Glomerular visceral epithelial cell (primary cell): ENCODE results near the gene HMX1.

Experiments used
- DNase-seq: peaks from one replicate; pipeline ENCODE4 v3.0.0-alpha.2; 2016; ENCODE audit errors: extremely low spot score

The HMX1 gene

DNA sequence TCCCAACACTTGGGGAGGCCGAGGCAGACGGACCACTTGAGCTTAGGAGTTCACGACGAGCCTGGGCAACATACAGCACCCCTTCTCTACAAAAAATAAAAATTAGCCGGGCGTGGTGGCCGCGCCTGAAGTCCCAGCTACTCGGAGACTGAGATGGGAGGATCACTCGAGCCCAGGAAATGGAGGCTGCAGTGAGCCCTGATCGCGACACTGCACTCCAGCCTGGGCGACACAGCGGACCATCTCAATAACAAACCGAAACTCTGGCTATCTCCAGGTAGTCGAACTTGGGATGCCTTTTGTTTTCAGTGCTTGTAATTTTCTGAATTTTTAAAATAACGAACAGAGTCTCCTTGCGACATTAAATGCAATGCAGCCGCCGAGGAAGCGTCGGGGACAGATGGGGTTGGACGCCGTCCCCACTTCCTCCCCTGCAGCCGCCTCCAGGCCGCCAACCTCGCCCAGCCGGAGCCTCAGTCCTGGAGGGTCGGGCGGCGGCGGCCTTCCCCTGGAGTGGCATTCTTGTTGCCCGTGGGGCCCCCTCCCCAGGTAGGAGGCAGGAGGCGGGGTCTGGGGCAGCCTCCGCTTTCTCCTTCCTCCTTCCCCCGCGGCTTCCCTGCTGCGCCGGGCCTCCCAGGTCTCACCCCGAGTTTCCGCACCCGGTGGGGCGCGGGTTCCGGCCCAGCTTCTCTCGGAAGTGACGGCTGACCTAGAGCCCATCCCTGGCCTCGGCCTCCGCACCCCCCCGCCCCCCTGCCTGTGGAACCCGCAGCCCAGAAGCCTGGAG lies 14.6 kb downstream of the HMX1 start:
- DNase-seq, result no peak

DNA sequence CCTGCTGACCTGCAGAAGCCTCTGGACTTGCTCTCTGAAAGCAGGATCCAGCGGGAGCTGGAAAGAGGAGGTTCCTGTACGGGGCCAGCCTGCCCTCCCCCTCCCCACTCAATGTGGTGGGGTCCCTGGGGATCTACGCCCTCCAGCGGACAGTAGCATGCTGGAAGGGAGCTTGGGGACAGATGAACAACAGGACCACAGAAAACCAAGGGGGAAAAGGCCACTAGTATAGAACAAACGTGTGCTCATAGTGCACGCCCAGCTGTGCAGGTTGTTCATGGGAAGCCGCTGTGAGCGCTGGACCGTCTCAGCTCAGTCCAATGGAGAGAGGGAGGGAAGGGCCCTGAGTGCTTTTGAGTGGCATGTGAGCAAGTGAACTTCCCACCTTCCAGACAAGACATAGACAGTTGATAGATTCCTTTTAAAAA lies 15.8 kb downstream of the HMX1 start:
- DNase-seq, result no peak

DNA sequence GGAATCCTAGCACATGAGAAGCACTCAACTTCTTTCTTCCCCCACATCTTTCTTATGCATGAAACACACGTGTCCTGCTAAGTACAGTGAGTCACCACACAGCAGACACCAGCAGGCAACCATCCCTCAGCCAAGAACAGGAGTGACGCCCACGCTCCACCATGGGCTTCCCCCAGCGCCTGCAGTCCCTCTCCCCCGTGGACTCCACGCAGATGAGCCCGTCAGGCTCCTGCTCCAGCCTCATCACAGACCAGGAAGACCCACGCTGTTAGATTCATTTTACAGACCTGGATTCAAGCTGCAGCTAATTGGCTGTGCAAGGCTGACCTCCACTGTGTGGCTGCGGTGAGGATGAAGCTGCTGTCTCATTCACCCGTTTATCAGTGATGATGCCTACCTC lies 16.7 kb downstream of the HMX1 start:
- no peak for DNase-seq

DNA sequence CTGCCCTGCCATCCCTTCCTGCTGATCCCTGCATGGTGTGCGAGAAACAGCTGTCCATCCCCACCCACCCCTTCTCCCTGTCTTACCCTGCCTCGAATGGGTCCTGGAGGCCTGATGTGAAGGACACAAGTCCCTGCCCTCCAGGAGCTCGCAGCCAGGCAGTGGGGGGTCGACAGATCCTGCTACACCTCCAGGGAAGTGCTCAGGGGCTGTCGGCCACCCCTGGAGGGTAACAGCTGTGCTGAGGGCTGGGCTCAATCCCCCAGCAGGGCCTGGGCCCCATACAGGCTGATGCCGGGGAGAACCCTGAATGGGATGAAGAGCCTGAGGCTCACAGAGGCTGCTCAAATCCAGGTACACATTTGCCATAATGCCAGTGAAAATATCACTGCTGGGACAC lies 17.6 kb downstream of the HMX1 start:
- DNase-seq, result no peak

DNA sequence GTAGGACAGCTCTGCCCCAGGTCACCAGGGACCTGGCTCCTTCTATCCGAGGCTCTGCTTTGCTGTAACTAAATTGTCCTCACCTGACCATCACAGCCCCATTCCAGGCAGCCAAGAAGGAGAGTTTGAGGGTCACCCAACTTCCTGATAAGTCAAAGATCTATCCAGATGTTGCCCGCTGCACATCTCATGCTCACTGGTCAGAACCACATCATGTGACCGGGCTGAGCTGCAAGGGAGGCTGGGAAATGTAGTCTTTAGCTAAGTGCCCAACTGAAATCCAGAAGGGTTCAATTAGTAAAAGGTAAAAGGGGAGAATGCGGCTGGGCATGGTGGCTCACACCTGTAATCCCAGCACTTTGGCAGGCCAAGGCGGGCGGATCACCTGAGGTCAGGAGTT lies 18.4 kb downstream of the HMX1 start:
- DNase-seq, result no peak

DNA sequence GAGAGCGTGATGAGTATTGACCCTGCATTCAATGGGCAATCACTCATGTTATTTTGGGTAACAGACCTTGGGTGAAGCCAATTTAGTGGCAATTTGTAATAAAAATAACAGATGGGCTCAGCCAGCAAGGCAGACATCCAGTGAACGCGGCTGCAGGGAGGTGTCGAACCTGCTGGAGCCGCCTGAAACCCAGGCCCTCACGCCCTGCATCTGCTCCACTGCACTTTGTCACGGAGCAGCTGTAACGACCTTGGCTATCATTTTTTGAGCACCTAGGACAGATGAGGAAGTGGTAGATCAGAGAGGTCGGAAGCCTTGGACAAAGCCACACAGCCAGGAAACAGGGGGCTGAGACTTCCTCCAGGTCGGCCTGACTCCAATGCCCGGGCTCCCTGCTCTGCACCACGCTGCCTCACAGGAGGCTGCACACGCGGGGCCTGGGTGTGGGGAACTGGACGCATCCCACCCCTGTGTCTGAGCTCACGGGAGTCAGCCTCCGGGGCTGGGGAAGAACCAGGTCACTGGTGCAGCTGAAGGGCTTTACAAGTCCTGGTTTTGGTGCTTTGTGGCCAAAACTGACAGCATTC lies 19.4 kb downstream of the HMX1 start:
- DNase-seq, result no peak

DNA sequence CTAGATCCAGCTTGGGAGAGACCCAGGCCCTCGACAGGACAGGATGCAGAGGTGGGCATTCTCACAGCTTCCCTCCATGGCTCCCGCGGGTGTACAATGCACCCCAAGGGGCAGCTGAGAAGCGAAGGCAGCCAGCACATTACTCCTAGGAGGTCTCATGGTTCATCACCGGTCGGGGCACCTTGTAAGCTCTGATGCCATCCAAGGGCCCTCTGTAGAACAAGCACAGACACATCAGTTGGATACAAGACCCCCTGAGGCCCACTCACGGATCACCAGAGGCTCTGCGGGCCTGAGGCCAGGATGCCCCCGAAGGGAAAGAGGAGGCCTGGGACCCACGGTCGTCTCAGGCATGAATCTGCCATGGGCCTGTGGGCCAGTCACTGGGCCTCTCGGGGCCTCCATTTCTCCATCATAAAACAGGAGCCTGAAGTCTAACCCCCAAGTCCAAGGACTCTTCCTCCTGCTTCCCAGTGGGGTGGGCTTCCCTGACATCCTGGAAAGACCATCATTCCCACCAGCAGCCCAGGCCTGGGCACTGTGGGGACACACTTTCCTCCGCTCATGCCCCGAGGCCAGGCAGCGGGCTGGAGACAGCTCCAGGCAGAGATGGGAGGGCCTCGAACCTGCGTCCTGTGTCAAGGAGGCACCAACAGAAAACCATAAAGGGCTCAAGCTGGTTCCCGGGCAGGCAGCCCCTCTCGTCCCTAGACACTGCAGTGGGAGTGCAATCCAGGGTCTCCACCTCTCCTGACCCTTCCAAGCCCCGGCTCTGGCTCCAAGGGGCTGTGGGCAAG lies 20.1 kb downstream of the HMX1 start:
- no peak for DNase-seq

DNA sequence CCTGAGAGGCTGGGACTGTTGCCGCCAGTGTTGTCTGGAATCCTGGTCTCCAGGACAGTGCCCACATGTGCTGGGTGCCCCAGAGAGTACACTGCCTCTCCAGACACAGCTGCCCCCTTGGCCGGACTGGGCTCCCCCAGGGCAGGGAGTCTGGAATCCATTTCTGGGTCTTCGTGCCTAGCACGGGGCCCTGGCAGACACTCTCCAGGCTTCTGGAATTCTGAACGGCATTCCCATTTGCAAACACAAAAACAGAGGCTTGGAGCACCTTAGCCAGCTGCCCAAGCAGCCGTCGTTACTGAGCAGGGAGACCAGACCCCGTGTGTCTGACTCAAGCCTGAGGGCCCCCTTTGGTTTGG lies 20.8 kb downstream of the HMX1 start:
- DNase-seq, result no peak

DNA sequence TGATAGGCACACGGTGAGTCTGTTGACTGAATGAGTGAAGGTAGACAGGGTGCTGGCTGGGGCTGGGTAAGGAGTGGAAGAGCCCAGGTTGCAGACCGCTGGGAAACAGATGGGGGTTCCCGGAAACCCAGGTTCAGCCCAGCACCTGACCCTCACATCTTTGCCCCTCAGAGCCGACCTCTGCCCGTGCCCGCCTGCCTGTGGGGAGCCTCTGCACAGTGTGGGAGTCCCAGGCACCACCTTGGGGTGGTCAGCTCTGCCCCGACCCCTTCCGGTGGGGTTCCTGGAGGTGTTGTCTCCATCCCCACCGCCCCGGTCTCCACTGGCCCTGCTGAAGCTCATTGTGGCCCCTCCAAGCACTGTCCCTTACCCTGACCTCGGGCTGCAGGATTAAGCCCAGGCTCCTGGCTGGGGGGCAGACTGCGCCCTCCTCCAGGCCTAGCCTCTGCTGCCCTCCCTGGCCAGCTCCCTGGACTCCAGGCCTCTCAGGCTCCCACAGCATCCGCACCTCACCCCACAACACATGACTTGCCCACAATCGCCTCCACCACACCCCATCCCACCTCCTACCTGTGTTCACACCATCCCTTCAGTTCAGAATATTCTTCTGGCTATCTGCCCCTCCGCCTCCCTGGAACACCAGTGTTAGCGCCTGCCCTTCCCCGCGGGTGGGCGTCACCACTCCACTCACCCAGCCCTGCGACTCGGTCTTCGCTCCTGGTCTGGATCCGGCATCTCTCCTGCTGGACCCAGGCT lies 21.4 kb downstream of the HMX1 start:
- no peak for DNase-seq

DNA sequence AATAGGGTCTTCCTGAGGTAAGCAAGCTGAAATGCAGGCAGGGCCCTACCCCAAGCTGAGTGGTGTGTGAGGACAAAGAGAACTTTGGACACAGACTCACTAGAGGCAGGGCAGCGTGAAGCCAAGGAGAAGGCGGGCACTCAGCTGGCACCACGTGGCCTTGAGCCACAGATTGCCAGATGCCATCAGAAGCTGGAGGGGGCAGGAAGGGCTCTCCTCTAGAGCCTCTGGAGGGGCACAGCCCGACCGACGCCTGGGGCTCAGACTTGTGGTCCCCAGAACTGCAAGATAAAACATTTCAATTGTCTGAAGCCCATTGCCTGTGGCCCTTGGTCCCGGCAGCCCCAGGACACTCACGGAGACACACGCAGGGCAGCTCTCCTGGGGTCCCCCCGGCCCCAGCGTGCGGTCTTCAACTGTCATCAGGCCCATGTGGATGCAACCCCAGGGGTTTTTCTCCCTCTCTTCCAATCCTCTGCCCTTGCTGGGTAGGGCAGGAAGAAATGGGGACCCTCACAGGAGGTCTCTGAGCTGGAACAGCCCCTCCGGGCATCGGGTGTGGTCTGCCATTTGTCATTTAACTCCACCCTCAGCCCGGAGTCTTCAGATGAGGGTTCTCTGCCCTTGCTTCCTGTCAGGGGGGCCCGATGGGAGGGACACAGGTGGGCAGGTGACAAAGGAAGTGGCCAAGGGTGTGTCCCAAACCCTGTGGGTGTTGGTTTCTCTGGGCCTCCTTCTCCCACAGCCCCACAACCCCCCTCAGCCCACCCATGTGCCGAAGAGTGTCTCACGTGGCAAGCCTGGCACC lies 22.2 kb downstream of the HMX1 start:
- DNase-seq, result no peak

DNA sequence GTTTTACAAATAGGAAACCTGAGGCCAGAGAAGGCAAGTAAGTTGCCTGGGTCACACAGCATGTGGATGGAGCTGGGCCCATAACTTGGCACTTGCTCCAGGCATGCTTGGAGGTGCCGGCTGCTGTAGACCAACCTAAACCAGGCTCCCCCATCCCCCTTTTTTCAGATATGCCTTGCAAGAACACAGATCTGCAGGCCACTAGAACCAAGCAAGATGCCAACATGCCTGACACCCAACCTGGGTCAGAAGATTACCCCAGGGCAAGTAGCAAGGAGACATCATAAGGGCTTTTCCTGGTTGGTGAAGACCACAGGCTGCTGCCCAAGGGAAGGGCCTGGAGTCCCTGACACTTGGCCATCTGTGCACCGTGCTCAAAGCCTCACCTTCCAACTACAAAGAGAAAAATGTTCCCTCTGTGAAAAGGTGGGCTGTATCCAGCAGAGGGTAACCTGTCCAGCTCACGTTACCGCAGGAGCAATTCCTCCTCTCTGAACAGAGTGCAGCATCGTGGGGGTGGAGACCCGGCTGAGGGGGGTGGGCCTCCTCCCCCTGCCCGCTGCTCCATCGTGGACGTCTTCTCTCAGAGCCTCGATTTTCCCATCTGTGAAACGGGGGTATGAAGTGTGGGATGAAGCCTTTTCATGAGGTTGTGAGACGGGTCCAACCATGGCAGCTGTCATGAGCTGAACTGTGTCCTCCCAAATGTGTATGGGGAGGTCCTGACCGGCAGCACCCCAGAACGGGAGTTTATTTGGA lies 23.0 kb downstream of the HMX1 start:
- DNase-seq, result no peak

DNA sequence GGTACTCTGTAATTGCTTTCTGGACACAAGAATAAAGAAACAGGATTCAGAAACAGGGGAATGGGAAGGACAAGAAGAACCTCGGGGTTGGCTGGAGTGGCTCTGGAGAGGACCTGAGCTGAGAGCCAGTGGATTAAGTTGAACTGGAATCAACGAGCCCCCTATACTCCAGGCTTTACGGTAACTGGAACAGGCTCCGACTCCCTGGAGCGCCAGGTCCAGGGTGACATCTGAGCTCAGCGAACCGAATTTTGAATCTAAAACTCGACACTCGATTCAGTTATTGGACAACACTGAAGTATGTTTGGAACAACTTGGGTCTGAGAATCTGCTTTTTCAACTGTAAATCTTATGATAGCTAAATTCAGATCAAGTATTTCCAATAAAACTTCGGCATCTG lies 23.9 kb downstream of the HMX1 start:
- no peak for DNase-seq

DNA sequence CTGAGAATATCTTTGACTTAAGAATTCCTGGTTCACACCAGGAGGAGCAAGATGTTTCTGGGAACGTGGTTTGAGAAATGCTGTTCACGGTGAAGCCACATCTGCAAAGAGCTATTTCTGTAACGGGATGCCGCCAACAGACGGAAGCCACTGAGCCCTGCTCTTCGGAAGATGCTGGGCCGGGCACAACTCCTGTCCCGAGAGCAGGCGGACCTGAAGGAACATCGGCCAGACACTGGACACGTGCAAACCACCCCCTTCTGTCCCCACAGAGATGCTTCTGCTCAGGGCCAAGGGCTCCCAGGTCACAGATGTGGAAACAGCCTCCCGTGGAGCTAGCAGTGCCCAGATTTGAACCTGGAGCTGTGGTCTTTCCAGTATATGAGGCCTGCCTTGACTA lies 24.3 kb downstream of the HMX1 start:
- DNase-seq, result no peak

DNA sequence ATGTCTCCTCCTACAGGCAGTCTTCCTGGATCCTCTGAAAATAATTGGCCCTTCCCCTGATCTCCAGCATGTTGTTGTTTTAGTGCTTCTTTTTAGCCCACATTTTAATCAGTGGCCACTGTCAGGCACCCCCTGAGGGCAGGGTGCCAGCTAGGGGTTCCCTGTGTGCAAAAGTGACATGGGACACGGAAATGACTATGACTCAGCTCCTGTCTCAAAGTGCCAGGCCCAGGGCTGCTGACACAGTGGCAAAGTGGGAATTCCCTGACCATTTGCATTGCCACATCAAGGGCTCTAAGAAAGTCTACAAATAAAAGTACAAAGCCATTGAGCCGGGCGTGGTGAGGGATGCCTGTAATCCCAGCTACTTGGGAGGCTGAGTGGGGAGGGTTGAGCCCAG lies 24.8 kb downstream of the HMX1 start:
- no peak for DNase-seq

DNA sequence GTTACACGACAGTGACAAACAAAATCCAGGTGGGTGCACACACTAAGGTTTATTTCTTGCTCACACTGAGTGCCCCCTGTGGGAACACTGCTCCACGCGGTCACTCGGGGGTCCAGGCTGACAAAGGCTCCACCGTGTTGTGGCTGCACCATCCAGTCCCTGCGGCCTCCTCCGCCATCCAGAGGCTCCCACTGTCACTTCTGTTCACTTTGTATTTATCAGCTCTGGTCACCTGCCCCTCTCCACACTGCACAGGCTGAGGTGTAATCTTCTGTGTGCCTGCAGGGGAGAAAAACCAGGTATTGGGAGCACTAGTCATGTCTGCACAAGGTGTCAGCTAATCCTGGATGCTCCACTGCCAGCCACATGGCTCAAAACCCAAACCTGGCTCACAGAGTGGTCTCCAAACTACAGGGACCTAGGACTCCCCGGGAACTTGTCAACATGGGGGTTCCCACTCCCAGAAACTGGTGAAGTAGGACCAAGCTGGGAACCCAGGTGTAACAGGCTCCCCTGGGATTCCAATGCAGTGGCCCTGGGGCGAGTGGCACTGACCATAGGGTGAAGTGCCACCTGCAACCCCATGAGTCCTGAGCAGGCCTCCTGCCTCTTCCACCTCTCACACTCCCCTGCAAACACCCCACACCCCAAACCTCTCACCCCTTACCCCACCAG lies 25.5 kb downstream of the HMX1 start:
- no peak for DNase-seq

DNA sequence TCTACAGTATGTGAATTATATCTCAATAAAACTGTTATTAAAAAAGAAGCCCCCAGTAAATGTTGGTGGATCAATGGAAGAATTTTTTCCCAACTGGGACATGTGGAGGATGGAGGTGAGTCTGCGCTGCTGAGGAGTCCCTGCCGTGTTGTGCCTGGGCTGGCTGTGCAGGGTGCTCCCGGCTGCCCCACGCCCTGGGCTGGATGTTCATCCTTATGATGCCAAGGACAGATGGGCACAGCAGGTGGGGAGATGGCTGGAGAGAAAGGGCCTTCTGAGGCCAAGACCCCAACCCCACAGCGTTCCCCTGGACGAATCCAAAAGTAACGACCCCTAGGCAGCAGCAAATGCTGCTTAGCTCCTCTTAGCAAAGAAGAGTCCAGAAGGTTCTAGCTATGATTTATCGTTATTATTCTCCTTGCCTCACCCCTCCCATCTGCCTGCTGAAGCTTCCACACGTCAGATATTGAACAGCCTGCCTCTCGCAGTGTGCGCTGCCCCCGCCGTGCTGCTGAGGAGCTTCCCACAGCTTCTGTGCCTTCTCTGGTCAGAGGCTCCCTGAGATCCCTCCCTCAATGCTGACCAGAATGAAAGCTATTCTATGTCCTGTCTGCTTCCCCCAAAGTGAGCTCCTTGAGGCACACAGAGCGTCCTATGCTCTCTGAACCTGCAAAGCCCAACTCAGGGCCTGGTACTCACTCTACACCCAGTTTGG lies 26.5 kb downstream of the HMX1 start:
- DNase-seq, result no peak

DNA sequence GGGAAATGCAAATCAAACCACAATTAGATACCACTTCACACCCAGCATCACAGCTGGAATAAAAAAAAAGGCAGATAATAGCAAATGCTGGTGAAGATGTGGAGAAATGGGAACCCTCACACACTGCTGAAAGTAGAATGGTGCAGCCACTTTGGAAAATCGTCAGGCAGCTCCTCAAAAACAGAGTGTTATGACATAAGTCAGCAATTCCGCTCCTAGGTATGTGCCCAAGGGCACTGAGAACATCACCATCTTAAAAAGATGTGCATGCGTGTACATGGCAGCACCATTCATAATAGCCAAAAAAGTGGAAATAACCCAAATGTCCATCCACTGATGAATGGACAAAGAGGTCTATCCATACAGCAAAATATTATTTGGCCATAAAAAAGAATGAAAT lies 28.0 kb downstream of the HMX1 start:
- DNase-seq, result no peak

DNA sequence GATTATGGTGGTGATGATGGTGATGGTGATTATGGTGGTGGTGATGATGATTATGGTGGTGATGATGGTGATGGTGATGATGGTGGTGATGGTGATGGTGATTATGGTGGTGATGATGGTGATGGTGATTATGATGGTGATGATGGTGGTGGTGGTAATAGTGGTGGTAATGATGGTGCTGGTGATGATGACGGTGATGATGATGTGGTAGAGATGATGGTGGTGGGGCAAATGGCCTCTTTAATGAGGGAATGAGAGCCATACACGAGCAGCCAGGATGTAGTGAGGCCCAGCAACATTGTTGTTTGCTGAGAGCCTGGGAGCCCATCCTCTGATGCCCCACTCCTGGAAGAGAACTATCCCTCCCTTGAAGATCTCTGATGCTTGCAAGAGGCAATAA lies 29.0 kb downstream of the HMX1 start:
- DNase-seq, result no peak

DNA sequence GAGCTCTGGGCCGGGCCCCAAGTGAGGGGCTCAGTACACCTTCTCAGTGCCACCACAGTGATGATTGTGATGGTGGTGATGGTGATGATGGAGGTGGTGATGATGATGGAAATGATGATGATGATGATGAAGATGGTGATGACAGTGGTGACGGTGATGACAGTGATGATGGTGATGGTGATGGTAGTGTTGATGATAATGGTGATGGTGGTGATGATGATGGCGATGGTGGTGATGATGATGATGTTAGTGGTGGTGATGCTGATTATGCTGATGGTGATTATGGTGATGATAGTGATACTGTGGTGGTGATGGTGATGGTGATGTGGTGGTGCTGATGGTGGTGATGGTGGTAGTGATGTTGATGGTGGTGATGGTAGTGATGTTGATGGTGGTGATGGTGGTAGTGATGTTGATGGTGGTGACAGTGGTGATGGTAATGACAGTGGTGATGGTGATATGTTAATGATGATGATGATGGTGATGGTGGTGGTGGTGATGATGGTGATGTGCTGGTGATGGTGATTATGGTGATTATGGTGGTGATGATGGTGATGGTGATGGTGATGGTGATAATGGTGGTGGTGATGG lies 29.9 kb downstream of the HMX1 start:
- DNase-seq, result no peak
